IPS-18c (cell line): ENCODE data around the gene KMT2A.
"Not testable (repeated sequence)": the region's sequence is repeated elsewhere in the genome, so short reads cannot be mapped to it uniquely, and the experiment has no call there.

Experiments used
- H3K4me3 ChIP-seq: 2 replicates; pipeline ENCODE4 v1.7.0; 2013; ENCODE audit warnings: low read depth, mild to moderate bottlenecking, low read length, moderate library complexity; ENCODE audit not compliant: insufficient read depth
- H3K9me3 ChIP-seq: one replicate; pipeline ENCODE4 v1.6.1; 2013; ENCODE audit warnings: mild to moderate bottlenecking, low read length, moderate library complexity; ENCODE audit not compliant: control insufficient read depth, insufficient read depth

The KMT2A gene

GRCh38 chr11:118435893-118436624, at the start of gene KMT2A:
TSS of gene KMT2A (plus strand) at chr11:118436492. CDS start at chr11:118436513, 21 bp downstream.
- H3K9me3 ChIP-seq: no peaks in the 10 kb centered on the region
- H3K4me3 ChIP-seq: peak within 1 kb of the TSS; percentile 87

DNA sequence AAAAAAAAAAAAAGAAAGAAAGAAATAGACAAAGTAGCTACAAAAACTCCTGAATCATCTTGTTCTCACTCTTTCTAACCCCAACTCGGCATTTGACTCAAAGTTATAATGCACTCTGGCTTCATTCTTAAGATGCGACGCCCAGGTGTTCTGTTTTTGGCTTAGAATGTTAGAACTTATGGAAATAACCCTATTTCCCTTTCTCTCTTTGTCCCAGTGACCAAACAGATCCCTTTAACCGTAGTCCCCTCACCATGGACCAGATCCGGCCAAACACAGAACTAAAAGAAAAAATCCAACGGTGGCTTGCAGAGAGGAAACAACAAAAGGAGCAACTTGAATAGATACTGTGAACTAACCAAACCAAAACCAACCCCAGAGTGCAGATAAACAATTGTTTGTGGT, 40.2 kb upstream of the KMT2A start:
- no peaks in the 10 kb centered on the region for H3K9me3 ChIP-seq
- no peak overlapping the region for H3K4me3 ChIP-seq

DNA sequence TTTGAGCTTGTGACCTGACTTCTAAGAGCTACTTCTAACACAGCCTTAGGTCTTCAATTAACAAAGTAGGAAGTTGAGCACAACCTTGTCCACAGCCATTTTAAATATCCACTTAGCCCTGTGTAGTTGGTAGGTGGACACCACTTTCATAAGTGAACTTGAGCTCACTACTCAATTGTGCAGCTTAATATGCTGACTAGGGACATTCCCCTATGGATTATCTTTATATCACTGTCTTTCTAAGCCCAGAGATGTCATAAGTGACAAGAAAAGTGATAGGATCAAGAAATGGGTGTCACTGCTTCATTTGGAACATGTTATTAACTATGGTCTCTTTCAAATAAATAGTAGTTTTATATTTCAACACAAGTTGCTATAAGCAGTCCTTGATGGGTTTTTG, 38.8 kb upstream of the KMT2A start:
- no peaks in the 10 kb centered on the region for H3K9me3 ChIP-seq
- H3K4me3 ChIP-seq: no peak overlapping the region

DNA sequence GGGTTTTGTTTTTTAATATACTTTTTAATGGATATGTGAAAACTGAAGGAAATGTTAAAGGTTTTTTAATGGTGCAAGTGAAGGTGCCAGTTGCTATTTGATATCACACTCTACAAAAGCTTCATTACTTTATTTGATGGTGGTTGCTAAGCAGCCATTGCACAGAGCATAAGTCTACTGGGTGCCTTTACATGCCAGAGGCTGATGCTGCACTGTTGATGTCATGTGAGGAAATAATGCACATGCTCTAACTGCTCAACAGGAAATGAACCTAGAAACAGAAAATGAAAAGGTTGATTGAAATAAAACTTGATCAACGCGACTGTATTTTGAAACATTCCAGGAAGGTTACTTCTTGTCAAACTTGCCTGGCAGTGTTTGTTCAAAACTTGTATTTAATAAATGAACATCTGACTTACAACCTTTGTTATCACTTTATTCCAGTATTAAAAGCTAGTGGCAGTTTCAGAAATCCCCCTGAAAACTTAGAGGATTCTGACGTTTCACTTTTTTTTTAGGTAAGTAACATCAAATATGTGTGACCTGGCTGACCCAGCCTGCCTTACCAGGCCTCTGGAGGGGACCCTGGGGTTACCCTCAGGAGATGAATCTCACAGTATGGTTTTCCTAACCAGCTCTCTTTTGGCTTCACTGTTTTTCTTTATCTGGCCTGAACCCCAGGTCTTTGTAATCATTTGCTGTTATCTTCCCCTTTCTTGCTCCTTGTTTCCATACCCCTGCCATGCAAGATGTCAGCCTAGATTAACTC, 37.3 kb upstream of the KMT2A start:
- Histone ChIP-seq H3K9me3 (no peaks in the 10 kb centered on the region), H3K4me3 (no peak overlapping the region)

DNA sequence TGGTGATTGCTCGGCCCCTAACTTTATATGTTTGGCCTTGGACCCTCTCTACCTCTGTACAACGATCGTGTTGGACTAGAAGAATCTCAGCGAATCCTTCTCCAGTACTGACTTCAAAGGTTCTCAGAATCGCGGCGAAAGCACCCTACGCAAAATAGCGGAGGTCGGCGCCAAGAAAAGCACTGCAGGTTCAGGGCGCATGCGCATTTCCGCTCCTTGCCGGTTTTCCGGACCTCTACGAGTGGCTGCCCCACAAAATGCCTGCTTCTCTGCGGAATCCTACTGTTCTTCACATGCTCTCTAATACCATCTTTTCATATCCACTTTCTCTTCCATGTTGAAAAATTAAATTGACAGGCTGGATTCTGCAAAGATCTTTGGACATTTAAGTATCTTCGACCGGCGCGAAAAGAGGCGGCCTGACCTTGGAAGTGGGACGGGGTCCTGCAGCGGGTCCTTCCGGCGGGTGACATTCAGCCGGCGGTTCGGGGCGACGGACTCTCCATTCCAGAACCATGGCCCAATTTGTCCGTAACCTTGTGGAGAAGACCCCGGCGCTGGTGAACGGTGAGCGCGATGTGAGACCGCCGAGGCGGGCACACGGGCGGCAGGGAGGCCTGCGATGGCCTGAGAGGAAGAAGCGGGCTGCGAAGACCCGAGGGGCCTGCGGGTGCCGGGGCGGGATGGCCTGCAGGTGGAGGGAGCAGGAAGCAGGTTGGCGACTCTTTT, 35.0 kb upstream of the KMT2A start, which contains the start of gene ATP5MG:
Gene ATP5MG, plus strand, starts transcription at position 456 of the 729 bp plus-strand sequence. Its CDS starts 60 bp downstream, at position 516.
- Histone ChIP-seq H3K9me3 (no peaks in the 10 kb centered on the region), H3K4me3 (peak within 1 kb of the TSS; percentile 96)

- H3K9me3 ChIP-seq: no peaks in the 10 kb centered on the region
- peak overlapping the region; percentile 96 for H3K4me3 ChIP-seq
Measured at GRCh38 chr11:118401880-118402590, 34.3 kb upstream of the KMT2A start.

DNA sequence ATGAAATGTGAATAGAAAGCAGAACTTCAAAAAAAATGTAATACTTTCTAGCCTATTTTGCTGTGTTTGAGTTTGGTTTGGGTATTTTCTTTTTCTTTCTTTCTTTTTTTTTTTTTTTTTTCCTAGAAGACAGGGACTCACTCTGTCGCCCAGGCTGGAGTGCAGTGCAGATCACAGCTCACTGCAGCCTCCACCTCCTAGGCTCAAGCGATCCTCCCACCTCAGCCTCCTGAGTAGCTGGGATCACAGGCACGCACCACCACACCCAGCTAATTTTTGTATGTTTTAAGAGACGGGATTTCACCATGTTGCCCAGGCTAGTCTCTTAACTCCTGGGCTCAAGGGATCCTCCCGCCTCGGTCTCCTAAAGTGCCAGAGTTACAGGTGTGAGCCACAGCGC, 33.7 kb upstream of the KMT2A start:
- peak overlapping the region; percentile 96; the same call in 1 of the 2 replicates for H3K4me3 ChIP-seq
- not testable (repeated sequence) for H3K9me3 ChIP-seq

DNA sequence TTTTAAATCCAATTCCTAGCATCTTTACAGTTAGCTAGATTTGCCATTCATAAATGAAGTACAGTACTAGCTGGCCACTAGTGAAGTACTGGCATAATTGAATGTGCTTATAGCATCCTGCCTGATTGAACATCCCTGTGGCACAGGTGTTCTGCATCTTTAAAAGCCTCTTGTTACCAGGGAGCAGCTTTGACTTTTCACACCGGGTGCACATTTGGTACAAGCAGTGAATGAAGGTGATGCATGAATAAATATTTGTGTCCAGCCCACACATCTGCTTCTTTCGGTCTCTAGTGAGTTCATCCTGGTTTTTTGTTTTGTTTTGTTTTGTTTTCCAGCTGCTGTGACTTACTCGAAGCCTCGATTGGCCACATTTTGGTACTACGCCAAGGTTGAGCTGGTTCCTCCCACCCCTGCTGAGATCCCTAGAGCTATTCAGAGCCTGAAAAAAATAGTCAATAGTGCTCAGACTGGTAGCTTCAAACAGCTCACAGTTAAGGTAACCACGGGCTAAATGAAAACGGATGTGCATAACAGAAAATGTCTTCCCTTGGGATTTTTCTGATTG, 29.6 kb upstream of the KMT2A start:
- Histone ChIP-seq H3K4me3 (no peak overlapping the region), H3K9me3 (no peaks in the 10 kb centered on the region)

- no peaks in the 10 kb centered on the region for H3K9me3 ChIP-seq
- no peak overlapping the region for H3K4me3 ChIP-seq
Measured at GRCh38 chr11:118410055-118410745, 26.1 kb upstream of the KMT2A start.

DNA sequence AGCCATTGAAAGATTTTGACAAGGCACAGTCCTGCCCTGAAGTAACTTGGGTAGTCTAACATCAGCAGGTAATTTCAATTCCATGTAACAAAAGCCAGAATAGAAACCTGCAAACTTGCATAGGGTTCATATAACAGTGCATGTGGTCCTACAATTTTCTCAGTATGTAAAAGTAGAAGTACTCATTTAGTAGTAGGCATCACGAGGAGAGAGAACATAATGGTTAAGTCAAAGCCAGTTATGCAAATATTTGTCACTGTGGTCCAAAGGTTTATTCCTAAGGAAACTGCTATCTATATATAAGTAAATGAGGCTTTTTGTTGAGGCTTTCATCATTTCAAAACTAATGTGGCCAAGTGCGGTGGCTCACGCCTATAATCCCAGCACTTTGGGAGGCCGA, 24.8 kb upstream of the KMT2A start:
- no peaks in the 10 kb centered on the region for H3K9me3 ChIP-seq
- H3K4me3 ChIP-seq: no peak overlapping the region

DNA sequence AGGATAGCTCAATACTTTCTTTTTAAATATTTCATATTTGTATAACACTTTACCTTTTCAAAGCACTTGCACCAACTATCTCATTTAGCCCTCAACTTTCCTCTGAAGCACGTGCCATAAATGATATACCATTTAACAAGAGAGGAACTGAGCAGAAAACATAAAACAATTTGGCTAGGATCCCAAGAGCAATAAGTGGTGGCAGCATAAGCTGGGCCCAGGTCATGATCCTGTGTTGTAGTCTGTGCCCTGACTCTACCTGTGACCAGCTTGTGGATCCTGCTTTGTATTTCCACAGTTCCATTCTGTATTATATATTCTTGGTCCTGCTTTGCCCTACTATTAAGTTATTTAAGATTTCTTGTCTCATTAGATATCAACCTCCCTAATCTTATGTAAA, 23.4 kb upstream of the KMT2A start:
- H3K9me3 ChIP-seq: no peaks in the 10 kb centered on the region

GRCh38 chr11:118415062-118415738, 21.1 kb upstream of the KMT2A start:
- Histone ChIP-seq H3K9me3 (no peaks in the 10 kb centered on the region), H3K4me3 (no peak overlapping the region)

More for the DNA sequence above, 23.4 kb upstream of the KMT2A start:
- no peak overlapping the region for H3K4me3 ChIP-seq

DNA sequence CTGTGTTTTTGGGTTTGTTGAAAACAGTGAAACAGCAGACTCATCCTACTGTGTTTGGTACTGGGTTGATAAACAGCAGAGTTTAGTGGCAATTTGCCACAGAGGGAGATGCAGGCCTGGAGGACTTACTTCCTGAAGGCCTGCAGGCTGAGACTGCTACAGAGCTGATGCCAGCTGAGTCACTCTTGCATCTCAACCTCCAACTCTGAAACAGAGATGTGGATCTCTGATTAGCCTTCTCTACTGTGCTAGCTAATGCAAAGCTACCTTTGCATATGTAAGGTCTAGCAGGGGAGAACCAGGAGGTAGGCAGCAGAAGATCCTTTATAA, 20.6 kb upstream of the KMT2A start:
- no peak overlapping the region for H3K4me3 ChIP-seq
- H3K9me3 ChIP-seq: no peaks in the 10 kb centered on the region

GRCh38 chr11:118416900-118417299, 19.4 kb upstream of the KMT2A start:
- not testable (repeated sequence) for H3K9me3 ChIP-seq, H3K4me3 ChIP-seq

DNA sequence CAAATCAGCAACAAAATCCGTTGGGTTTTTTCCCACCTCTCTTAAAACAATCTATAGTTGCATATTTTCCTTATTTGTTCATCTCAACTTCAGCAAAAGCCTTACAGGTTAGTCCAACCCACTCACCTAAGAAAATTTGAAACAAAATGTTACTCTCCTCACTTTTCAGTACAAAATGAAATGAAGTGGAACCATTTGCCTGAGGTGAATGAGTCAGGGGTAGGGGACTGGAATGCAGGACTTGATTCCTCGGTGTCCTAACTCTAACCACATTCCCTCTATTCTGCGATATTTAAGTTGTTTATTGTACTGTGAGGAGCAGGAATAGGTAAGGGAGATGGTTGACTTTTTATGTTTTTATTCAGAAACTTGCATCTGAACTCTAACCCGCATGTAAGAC, 18.5 kb upstream of the KMT2A start:
- Histone ChIP-seq H3K4me3 (no peak overlapping the region), H3K9me3 (no peaks in the 10 kb centered on the region)

GRCh38 chr11:118418766-118419165, 17.5 kb upstream of the KMT2A start:
- no peak overlapping the region for H3K4me3 ChIP-seq
- no peaks in the 10 kb centered on the region for H3K9me3 ChIP-seq
